DOHH2 (cell line): ENCODE data around the gene IDE.

Experiments
- EZH2phosphoT487 ChIP-seq: fragments of 200-600 bp; sonication (generic); IDR thresholded peaks from 2 replicates; pipeline ENCODE4 v1.6.1; 2017; ENCODE audit warnings: borderline replicate concordance, mild to moderate bottlenecking, antibody characterized with exemption, low read length, moderate library complexity, mixed read lengths
- TF ChIP-seq, protein P1 (sequence below): fragments of 200-600 bp; sonication (generic); IDR thresholded peaks from one replicate; pipeline ENCODE4 v1.5.1; 2014; ENCODE audit warnings: antibody characterized with exemption, mild to moderate bottlenecking, low read depth, low read length; ENCODE audit not compliant: poor library complexity, severe bottlenecking

DNA sequence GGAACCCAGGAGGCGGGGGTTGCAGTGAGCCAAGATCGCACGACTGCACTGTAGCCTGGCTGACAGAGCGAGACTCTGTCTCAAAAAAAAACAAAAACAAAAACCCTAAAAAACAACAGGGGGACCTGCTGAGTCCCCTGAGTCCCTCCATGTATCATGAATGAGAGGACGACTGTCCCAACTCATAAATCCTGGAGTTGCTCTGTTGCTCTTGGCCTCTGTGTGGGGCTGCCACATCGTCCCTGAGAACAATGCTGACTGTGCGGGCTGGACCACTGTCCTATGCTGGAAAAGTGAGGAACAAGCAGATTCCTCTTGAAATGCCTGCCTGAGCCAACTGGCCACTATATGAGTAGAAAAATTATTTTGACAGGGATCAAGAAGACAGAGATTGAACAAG is 122.5 kb downstream of the IDE start:
- TF ChIP-seq, protein P1, sequence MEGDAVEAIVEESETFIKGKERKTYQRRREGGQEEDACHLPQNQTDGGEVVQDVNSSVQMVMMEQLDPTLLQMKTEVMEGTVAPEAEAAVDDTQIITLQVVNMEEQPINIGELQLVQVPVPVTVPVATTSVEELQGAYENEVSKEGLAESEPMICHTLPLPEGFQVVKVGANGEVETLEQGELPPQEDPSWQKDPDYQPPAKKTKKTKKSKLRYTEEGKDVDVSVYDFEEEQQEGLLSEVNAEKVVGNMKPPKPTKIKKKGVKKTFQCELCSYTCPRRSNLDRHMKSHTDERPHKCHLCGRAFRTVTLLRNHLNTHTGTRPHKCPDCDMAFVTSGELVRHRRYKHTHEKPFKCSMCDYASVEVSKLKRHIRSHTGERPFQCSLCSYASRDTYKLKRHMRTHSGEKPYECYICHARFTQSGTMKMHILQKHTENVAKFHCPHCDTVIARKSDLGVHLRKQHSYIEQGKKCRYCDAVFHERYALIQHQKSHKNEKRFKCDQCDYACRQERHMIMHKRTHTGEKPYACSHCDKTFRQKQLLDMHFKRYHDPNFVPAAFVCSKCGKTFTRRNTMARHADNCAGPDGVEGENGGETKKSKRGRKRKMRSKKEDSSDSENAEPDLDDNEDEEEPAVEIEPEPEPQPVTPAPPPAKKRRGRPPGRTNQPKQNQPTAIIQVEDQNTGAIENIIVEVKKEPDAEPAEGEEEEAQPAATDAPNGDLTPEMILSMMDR = no peak
- TF ChIP-seq EZH2phosphoT487 = no peak
